Body of pancreas (tissue), 4 donors: ENCODE results near the gene PAPPA.

Experiments used
- CTCF ChIP-seq, 7 experiments: fragments of 450-650 bp in 4 of 7; fragments of 200-600 bp in 3 of 7; sonication (generic) in 3 of 7; IDR thresholded peaks; one replicate each; pipeline ENCODE4 v1.5.1; 2016 to 2019; ENCODE audit warnings: antibody characterized with exemption in 7 of 7
- POLR2A ChIP-seq, 3 donors: fragments of 450-650 bp; IDR thresholded peaks; one replicate each; pipeline ENCODE4 v1.6.1; 2016; ENCODE audit warnings: antibody characterized with exemption in 3 of 3, mild to moderate bottlenecking in 2 of 3

DNA sequence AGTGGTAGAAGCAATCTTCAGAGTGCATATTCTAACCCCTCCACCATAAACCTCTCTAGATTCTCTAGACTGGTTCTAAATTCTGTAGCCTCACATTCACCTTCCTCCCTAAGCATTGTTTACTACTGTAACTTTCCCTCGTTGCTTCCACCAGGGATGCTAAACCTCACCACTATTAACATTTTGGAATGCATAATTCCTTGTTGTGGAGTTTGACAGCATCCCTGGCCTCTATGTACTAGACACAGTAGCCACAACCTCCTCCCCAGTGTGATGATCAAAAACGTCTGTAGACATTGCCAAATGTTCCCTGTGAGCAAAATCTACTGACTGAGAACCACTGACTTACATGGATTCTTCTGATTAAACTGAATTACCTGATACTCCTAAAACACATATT lies 18.6 kb downstream of the PAPPA start:
- TF ChIP-seq CTCF (IDR thresholded peaks at IDR 0.05) (no peak), POLR2A (IDR thresholded peaks at IDR 0.05) (no peak)
